ENCODE measurements around the gene PHLDA3.

PHLDA3 gene

GRCh38 chr1:201434266-201434665 is 34.7 kb downstream of the PHLDA3 start:
- DNase-seq (ENCODE audit: low spot score) (no peak), FAIRE-seq (no peak)

- no peak for DNase-seq (ENCODE audit: low spot score)
- no peak for FAIRE-seq
These were observed 35.4 kb downstream of the PHLDA3 start for GRCh38 chr1:201433609-201434008.

- FAIRE-seq = no peak
- DNase-seq (ENCODE audit: low spot score) = no peak
These were observed 38.2 kb downstream of the PHLDA3 start for GRCh38 chr1:201430776-201431175.

GRCh38 chr1:201429736-201430501 is 39.1 kb downstream of the PHLDA3 start:
- DNase-seq (ENCODE audit: low spot score) (no peak), FAIRE-seq (no peak)

- no peak for FAIRE-seq
- no peak for DNase-seq (ENCODE audit: low spot score)
These were observed 41.0 kb downstream of the PHLDA3 start for GRCh38 chr1:201427963-201428362.

- FAIRE-seq (no peak), DNase-seq (ENCODE audit: low spot score) (no peak)
These were observed 42.3 kb downstream of the PHLDA3 start for GRCh38 chr1:201426479-201427310.

- FAIRE-seq = no peak
- no peak for DNase-seq (ENCODE audit: low spot score)
These were observed 44.8 kb downstream of the PHLDA3 start for GRCh38 chr1:201424146-201424545.

GRCh38 chr1:201423655-201424054 is 45.3 kb downstream of the PHLDA3 start:
- DNase-seq (ENCODE audit: low spot score) = no peak
- FAIRE-seq = no peak

GRCh38 chr1:201422436-201423030 is 46.5 kb downstream of the PHLDA3 start:
- FAIRE-seq = no peak

GRCh38 chr1:201422026-201422425 is 47.0 kb downstream of the PHLDA3 start:
- FAIRE-seq (no peak), DNase-seq (ENCODE audit: low spot score) (no peak)

More at GRCh38 chr1:201422436-201423030, 46.5 kb downstream of the PHLDA3 start:
- DNase-seq (ENCODE audit: low spot score) = no peak

- DNase-seq (ENCODE audit: low spot score) = no peak
- no peak for FAIRE-seq
These were observed 47.9 kb downstream of the PHLDA3 start for GRCh38 chr1:201421041-201421440.

GRCh38 chr1:201420608-201421002 is 48.4 kb downstream of the PHLDA3 start:
- DNase-seq (ENCODE audit: low spot score) (no peak), FAIRE-seq (no peak)

- no peak for FAIRE-seq
- no peak for DNase-seq (ENCODE audit: low spot score)
These were observed 49.0 kb downstream of the PHLDA3 start for GRCh38 chr1:201419746-201420607.

GRCh38 chr1:201419256-201419655 is 49.7 kb downstream of the PHLDA3 start:
- DNase-seq (ENCODE audit: low spot score) (no peak), FAIRE-seq (no peak)

- no peak for FAIRE-seq
- no peak for DNase-seq (ENCODE audit: low spot score)
These were observed 50.5 kb downstream of the PHLDA3 start for GRCh38 chr1:201418461-201418860.
